22Rv1 (cell line): ENCODE data around the gene ISCA2.

Experiments
- CTCF ChIP-seq: fragments of 450-650 bp; IDR thresholded peaks from 2 replicates; pipeline ENCODE4 v1.5.1; 2017; ENCODE audit warnings: mild to moderate bottlenecking
- ZFX ChIP-seq: fragments of 450-650 bp; IDR thresholded peaks from 2 replicates; pipeline ENCODE4 v1.6.1; 2017; ENCODE audit warnings: antibody characterized with exemption, borderline replicate concordance

- no peak for TF ChIP-seq CTCF
- no peak for TF ChIP-seq ZFX
Observed at GRCh38 chr14:74510959-74511409, 17.4 kb downstream of the ISCA2 start.
